HG03469 (cell line): ENCODE results near the gene STRN.
"Not testable (repeated sequence)": the region's sequence is repeated elsewhere in the genome, so short reads cannot be mapped to it uniquely, and the experiment has no call there.

Experiments used
- ATAC-seq: cut with Tn5 transposase; IDR thresholded peaks from one replicate; pipeline ENCODE4 v1.9.1; 2021; ENCODE audit warnings: mild to moderate bottlenecking, moderate library complexity, moderate number of reproducible peaks; ENCODE audit not compliant: unreplicated experiment

Gene STRN

DNA sequence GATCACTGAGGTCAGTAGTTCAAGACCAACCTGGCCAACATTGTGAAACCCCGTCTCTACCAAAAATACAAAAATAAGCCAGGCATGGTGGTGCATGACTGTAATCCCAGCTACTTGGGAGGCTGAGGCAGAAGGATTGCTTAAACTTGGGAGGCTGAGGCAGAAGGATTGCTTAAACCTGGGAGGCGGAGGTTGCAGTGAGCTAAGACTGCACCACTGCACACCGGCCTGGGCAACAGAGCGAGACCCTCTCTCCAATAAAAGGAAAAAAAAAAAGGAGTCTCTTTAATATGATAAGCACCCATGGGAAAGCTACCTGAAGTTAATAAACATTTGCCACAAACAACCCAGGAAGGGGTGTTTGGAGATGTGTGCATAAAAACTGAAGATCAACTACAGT, 2.6 kb downstream of the STRN start:
- no peak for ATAC-seq

- no peak for ATAC-seq
Observed at GRCh38 chr2:36963106-36963505, 3.2 kb downstream of the STRN start.

DNA sequence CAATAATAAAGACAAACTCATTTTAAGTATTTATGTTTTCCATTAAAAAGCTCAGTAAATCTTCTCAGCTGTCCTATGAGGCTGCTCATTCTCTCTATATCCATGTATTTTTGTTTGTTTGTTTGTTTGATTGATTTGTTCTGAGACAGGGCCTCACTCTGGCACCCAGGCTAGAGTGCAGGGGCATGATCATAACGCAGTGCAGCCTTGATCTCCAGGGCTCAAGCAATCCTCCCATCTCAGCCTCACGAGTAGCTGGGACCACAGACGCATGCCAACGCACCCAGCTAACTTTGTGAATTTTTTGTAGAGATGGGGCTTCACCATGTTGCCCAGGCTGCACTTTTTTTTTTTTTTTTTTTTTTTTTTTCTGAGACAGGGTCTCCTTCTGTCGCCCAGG, 5.6 kb downstream of the STRN start:
- no peak for ATAC-seq

DNA sequence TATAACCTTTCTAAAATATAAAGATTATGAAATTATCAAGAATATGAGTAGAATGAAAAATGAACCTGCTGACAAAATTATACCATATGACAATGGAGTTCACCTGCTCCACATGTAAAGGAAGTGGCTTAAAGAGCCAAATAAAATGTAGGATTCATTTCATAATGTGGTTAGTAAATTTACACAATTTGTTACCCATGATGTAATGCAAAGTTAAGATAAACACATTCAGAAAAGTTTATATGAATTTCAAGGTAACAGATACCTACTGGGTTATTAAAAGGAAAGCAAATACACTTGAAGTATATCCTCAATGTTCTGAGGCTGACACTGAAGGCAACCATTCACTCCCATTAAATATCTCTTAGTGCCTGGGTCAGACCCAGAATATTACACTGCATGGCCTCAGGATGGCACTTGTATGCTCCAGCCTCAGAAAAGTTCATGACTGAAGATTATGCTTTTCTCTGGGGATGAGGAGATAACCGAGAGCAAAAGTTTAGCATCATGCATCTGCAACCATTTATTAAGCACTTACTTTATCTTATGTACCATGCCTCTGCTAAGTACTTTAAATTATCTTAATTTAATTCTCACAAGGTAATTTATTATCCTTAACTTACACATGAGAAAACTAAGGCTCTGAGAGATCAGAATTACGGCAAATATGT, 6.2 kb downstream of the STRN start:
- ATAC-seq = no peak

DNA sequence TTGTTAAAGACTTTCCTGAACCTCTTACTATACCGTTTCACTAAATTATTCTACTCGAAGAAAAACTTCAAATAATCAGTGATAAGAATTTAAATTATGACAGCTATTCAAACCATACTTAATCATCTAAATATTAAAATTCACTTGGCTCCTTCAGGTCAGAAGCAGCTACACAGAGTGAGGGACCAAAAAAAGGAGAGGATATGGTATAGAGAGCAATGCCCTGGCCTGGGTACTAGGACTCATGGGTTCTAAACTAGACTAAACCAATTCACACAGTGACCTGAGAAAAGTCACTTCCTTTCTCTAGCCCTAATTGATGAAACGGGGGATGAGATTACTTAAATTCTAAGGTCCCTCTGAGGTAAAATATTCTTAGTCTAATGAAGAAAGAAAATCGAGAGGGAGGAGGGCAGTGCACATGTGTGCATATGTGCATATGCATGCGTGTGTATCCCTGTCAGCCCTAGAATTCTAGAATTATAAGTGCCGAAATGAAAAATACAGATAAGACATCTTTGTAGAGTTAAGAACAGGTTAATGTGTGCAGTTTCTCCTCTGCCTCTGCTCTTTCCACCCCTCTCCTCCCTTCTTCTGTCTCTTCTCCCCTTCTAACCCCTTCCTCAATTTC, 11.2 kb downstream of the STRN start:
- no peak for ATAC-seq

DNA sequence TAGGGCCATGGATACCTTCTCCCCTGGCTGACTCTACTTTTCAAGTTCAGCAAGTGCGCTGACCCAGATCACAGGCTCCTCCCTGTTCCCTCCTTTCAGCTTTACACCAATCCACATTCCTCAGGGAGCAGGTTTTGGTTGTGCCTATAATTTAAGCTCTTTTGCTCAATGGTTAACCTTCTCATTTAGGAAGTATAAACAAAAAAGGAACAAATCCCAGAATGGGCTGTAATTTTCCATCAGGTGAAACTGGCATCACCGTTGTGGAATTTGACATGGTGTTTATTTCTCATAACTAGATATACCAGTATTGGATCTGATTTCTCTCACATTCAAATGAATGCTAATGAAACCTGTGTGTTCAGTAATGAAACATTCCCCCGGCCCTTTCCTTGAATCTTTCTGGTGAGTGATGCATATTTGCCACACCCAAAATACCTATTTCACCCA, 13.6 kb downstream of the STRN start:
- no peak for ATAC-seq

DNA sequence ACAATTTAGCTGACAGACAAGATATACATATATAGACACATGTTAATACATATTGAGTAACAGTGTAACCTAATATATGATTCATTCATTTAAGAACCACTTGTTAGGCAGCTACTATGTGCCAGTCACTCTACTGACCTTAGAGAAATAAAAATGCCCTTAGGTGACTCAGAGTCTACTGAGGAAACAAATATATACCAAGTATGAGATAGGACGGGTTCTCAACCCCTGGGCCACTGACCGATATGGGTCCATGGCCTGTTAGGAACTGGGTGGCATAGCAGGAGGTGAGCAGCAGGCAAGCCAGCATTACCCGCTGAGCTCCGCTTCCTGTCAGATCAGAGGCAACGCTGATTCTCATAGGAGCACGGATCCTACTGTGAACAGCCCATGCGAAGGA, 14.8 kb downstream of the STRN start:
- ATAC-seq = no peak

DNA sequence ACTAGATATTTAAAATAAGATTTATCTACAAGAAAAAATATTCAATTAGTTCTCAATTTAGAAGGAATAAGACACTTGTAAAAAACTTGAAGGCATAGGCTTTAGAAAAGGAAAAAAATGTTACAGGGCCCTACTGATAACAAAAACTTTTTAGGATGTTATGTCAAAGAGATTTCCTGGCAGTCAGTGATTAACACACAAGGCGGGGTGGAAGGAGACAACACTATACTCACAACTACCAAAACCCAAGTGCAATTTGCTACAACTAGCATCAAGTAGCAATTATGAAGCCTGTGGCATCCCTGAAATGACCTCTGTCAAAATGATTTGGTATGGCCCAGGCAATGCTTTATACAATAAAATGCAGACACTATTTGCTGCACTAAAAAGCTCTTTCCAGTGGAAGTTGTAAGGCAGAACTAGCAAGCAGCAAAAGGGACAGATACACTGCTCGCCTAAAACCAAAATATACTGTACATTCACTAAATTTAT, 15.3 kb downstream of the STRN start:
- no peak for ATAC-seq

DNA sequence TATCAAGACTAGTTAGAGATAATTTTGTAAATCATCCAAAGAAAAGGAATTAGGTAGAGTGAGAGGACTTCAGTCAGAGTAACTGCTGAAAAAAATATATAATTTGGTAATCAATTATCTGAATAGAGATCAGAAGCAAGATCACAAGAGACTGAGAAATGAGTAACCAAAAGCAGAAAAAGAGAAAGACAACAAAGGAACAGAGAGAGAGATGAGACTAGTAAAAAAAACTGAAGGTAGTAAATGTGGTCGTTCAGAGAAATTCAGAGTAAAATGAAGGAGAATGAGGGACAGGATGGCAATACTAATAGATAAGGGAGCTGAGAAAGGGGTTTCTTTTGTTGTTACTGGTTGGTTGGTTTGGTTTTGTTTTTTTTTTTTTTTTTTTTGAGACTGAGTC, 16.5 kb downstream of the STRN start:
- no peak for ATAC-seq

DNA sequence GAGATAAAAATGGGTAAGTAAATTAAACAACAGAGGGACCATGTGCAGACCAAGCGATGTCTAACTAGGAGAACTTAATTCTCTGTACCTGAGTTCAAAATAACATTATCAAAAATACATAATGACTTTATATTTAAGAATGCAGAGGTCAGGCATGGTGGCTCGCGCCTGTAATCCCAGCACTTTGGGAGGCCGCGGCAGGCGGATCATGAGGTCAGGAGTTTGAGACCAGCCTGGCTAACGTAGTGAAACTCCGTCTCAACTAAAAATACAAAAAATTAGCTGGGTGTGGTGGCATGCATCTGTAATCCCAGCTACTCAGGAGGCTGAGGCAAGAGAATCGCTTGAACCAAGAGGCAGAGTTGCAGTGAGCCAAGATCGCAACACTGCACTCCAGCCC, 21.1 kb downstream of the STRN start:
- ATAC-seq = not testable (repeated sequence)

- ATAC-seq = no peak
Observed at GRCh38 chr2:36941867-36942266, 24.5 kb downstream of the STRN start.

GRCh38 chr2:36936526-36936925, 29.8 kb downstream of the STRN start:
- not testable (repeated sequence) for ATAC-seq

DNA sequence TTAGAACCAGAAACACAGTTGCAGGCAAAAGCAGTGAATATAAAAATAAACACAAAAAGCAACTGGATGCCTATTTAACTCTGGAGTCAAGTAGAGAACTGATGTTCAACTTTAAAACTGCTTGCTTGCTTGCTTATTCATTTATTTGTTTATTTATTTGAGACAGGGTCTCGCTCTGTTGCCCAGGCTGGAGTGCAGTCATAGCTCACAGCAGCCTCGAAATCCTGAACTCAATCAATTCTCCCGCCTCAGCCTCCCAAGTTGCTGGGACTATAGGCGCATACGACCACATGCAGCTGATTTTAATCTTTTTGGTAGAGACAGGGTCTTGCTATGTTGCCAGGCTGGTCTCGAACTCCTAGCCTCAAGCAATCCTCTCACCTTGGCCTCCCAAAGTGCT, 34.6 kb downstream of the STRN start:
- not testable (repeated sequence) for ATAC-seq

- ATAC-seq = not testable (repeated sequence)
Observed at GRCh38 chr2:36930787-36931410, 35.4 kb downstream of the STRN start.

- not testable (repeated sequence) for ATAC-seq
Observed at GRCh38 chr2:36926175-36927132, 39.9 kb downstream of the STRN start.

GRCh38 chr2:36922629-36923028, 43.7 kb downstream of the STRN start:
- not testable (repeated sequence) for ATAC-seq

GRCh38 chr2:36921984-36922383, 44.4 kb downstream of the STRN start:
- no peak for ATAC-seq

- ATAC-seq = no peak
Observed at GRCh38 chr2:36919041-36919837, 47.1 kb downstream of the STRN start.

- no peak for ATAC-seq
Observed at GRCh38 chr2:36918307-36918706, 48.0 kb downstream of the STRN start.

GRCh38 chr2:36915627-36916026, 50.7 kb downstream of the STRN start:
- ATAC-seq = no peak
